GM21447 (cell line): ENCODE results near the gene SPRN.
"Not testable (repeated sequence)": the region's sequence is repeated elsewhere in the genome, so short reads cannot be mapped to it uniquely, and the experiment has no call there.

Experiments used
- ATAC-seq: cut with Tn5 transposase; IDR thresholded peaks from one replicate; pipeline ENCODE4 v1.9.1; 2021; ENCODE audit not compliant: unreplicated experiment

The SPRN gene

GRCh38 chr10:133388973-133389818, 35.2 kb downstream of the SPRN start:
- ATAC-seq: peak; percentile 81

- ATAC-seq: no peak
Observed at GRCh38 chr10:133388236-133388972, 36.0 kb downstream of the SPRN start.

GRCh38 chr10:133386951-133387350, 37.5 kb downstream of the SPRN start:
- ATAC-seq: not testable (repeated sequence)

GRCh38 chr10:133385214-133385613, 39.2 kb downstream of the SPRN start:
- ATAC-seq: no peak

GRCh38 chr10:133384071-133384470, 40.4 kb downstream of the SPRN start:
- ATAC-seq: no peak

- ATAC-seq: no peak
Observed at GRCh38 chr10:133383551-133383950, 40.9 kb downstream of the SPRN start.

- ATAC-seq: no peak
Observed at GRCh38 chr10:133381036-133381435, 43.4 kb downstream of the SPRN start.

- ATAC-seq: peak; percentile 18
Observed at GRCh38 chr10:133379801-133380666, 44.4 kb downstream of the SPRN start.

GRCh38 chr10:133379152-133379800, 45.1 kb downstream of the SPRN start, which contains the start of gene PAOX:
PAOX (plus strand) TSS chr10:133379262; CDS start chr10:133379317, 55 bp downstream.
- ATAC-seq: peak; percentile 59

- peak; percentile 23 for ATAC-seq
Observed at GRCh38 chr10:133378251-133379096, 46.0 kb downstream of the SPRN start.

- ATAC-seq: no peak
Observed at GRCh38 chr10:133377818-133378250, 46.6 kb downstream of the SPRN start.

GRCh38 chr10:133377025-133377817, 47.2 kb downstream of the SPRN start:
- ATAC-seq: no peak

GRCh38 chr10:133376183-133376582, 48.2 kb downstream of the SPRN start:
- ATAC-seq: not testable (repeated sequence)

GRCh38 chr10:133375357-133376115, 48.9 kb downstream of the SPRN start:
- ATAC-seq: no peak

GRCh38 chr10:133373174-133374090, 51.0 kb downstream of the SPRN start, which contains the start of gene ECHS1:
ECHS1 (minus strand) TSS chr10:133373354; CDS start chr10:133373333, 21 bp downstream.
- ATAC-seq: peak; percentile 89

GRCh38 chr10:133372507-133372906, 51.9 kb downstream of the SPRN start:
- no peak for ATAC-seq
